Endodermal cell (in vitro differentiated cells): ENCODE data around the gene HNRNPUL1. TPM values are rescaled to one million over a fixed set of nuclear protein-coding genes. Genes with fewer than 3 reads are reported as not detected.

ENCODE experiments used
- DNase-seq: peaks from one replicate; pipeline ENCODE4 v3.0.0-alpha.2; 2017
- H3K27ac ChIP-seq: 2 replicates; pipeline ENCODE4 v1.5.1; 2013; ENCODE audit warnings: mild to moderate bottlenecking, low read depth, low read length, moderate library complexity
- H3K27me3 ChIP-seq: 2 replicates; pipeline ENCODE4 v1.6.1; 2013; ENCODE audit warnings: mild to moderate bottlenecking, low read length, moderate library complexity; ENCODE audit not compliant: insufficient read depth, control insufficient read depth, poor library complexity, severe bottlenecking
- H3K36me3 ChIP-seq: 2 replicates; pipeline ENCODE4 v1.7.0; 2013; ENCODE audit warnings: mild to moderate bottlenecking, low read length, moderate library complexity; ENCODE audit not compliant: control insufficient read depth, insufficient read depth
- H3K4me1 ChIP-seq: one replicate; pipeline ENCODE4 v1.7.0; 2013; ENCODE audit warnings: low read length; ENCODE audit not compliant: control insufficient read depth, insufficient read depth
- H3K4me3 ChIP-seq: 2 replicates; pipeline ENCODE4 v1.5.1; 2013; ENCODE audit warnings: mild to moderate bottlenecking, low read length, moderate library complexity
- H3K9ac ChIP-seq: 2 replicates; pipeline ENCODE4 v1.6.1; 2013; ENCODE audit warnings: mild to moderate bottlenecking, low read length, moderate library complexity; ENCODE audit not compliant: poor library complexity, severe bottlenecking; ENCODE audit errors: extremely low read depth
- H3K9me3 ChIP-seq: 2 replicates; pipeline ENCODE4 v1.6.1; 2013; ENCODE audit warnings: mild to moderate bottlenecking, low read length, moderate library complexity; ENCODE audit not compliant: control insufficient read depth
- H3K27ac Mint-ChIP-seq: 2 replicates; pipeline ENCODE4 v1.8.0; 2020; ENCODE audit warnings: mixed read lengths
- H3K27me3 Mint-ChIP-seq: 2 replicates; pipeline ENCODE4 v1.8.0; 2021; ENCODE audit warnings: mild to moderate bottlenecking, mixed read lengths; ENCODE audit not compliant: insufficient read depth
- H3K36me3 Mint-ChIP-seq: 2 replicates; pipeline ENCODE4 v1.8.0; 2020; ENCODE audit warnings: low read depth, mixed read lengths
- H3K4me1 Mint-ChIP-seq: 2 replicates; pipeline ENCODE4 v1.8.0; 2020; ENCODE audit warnings: mixed read lengths
- H3K4me3 Mint-ChIP-seq: 2 replicates; pipeline ENCODE4 v1.8.0; 2020; ENCODE audit warnings: mild to moderate bottlenecking, moderate library complexity, mixed read lengths
- H3K9me3 Mint-ChIP-seq: 2 replicates; pipeline ENCODE4 v1.8.0; 2020; ENCODE audit warnings: mild to moderate bottlenecking, mixed read lengths
- WGBS, 2 experiments: methylation state at CpG; one replicate each; pipeline versions ENCODE4 v1.1.5 to v1.1.7; 2013; ENCODE audit warnings: missing lambda C conversion rate in 2 of 2, mixed read lengths in 1 of 2; ENCODE audit not compliant: insufficient coverage in 1 of 2, insufficient read length in 1 of 2; 5-methylcytosine and 5-hydroxymethylcytosine counted together
- total RNA-seq, 2 donors: library from RNA; stranded (reverse); fragmentation: NEBNext Ultra II Directional in 1 of 2; extraction: Animal tissue kit (Norgen Biotek cat#: 25700) in 1 of 2; gene quantifications; 2 replicates in 1 of 2; 3 replicates in 1 of 2; pipeline ENCODE4 v1.2.1, GENCODE V29; 2021
- TF ChIP-seq, protein P1 (sequence below): fragments of 200-600 bp; sonication (generic); conservative IDR thresholded peaks from 2 replicates; pipeline ENCODE4 v1.5.0; 2021; ENCODE audit warnings: antibody characterized with exemption, mild to moderate bottlenecking

Gene HNRNPUL1
- total RNA-seq, 2 donors from 2014 or later = 211 to 225 TPM

DNA sequence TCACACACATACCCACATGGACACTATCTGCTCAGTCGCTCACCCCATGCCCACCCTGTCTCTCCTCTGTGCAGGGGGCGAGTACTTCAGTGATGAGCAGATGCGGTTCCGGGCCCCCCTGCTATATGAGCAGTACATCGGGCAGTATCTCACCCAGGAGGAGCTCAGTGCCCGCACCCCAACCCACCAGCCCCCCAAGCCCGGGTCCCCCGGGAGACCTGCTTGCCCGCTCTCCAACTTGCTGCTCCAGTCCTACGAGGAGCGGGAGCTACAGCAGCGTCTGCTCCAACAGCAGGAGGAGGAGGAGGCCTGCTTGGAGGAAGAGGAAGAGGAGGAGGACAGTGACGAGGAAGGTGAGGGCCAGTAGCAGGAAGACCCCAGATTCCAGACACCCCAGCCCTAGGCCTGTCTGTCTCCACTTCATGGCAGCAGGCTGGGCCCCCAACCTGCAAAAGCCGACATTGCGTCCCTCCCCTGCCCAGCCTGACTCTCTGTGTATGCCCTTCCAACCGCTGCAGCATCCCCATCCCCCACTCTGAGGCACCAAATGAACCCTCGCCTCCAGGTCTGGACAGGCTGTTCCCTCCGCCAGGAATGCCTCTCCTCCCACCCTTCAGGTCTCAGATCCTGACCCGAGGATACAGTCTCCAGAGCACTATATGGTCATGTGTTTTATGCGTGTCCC, 55.5 kb downstream of the HNRNPUL1 start:
- no peak overlapping the region for H3K4me3 Mint-ChIP-seq
- Histone ChIP-seq H3K36me3 (peaks cover 65% of the 10 kb centered on the region), H3K27me3 (no peaks in the 10 kb centered on the region), H3K9me3 (no peaks in the 10 kb centered on the region), H3K4me3 (no peak overlapping the region), H3K4me1 (peaks cover 10% of the 10 kb centered on the region), H3K9ac (no peak overlapping the region), H3K27ac (no peak overlapping the region)
- TF ChIP-seq, protein P1, sequence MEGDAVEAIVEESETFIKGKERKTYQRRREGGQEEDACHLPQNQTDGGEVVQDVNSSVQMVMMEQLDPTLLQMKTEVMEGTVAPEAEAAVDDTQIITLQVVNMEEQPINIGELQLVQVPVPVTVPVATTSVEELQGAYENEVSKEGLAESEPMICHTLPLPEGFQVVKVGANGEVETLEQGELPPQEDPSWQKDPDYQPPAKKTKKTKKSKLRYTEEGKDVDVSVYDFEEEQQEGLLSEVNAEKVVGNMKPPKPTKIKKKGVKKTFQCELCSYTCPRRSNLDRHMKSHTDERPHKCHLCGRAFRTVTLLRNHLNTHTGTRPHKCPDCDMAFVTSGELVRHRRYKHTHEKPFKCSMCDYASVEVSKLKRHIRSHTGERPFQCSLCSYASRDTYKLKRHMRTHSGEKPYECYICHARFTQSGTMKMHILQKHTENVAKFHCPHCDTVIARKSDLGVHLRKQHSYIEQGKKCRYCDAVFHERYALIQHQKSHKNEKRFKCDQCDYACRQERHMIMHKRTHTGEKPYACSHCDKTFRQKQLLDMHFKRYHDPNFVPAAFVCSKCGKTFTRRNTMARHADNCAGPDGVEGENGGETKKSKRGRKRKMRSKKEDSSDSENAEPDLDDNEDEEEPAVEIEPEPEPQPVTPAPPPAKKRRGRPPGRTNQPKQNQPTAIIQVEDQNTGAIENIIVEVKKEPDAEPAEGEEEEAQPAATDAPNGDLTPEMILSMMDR = no peak
- 83 to 91% methylated on average over 7 to 20 of the region's 20 CpGs for WGBS, 2 experiments
- H3K27me3 Mint-ChIP-seq = no peaks in the 10 kb centered on the region
- H3K4me1 Mint-ChIP-seq = peaks cover 27% of the 10 kb centered on the region
- peak overlapping the region; percentile 13 for H3K27ac Mint-ChIP-seq
- H3K9me3 Mint-ChIP-seq = peaks cover 4% of the 10 kb centered on the region
- DNase-seq = peak; percentile 52
- peaks cover 55% of the 10 kb centered on the region for H3K36me3 Mint-ChIP-seq

GRCh38 chr19:41320185-41320518, 56.0 kb downstream of the HNRNPUL1 start:
- TF ChIP-seq, protein P1 = no peak
- peak overlapping the region; percentile 13 for H3K27ac Mint-ChIP-seq
- H3K36me3 Mint-ChIP-seq = peaks cover 54% of the 10 kb centered on the region

DNA sequence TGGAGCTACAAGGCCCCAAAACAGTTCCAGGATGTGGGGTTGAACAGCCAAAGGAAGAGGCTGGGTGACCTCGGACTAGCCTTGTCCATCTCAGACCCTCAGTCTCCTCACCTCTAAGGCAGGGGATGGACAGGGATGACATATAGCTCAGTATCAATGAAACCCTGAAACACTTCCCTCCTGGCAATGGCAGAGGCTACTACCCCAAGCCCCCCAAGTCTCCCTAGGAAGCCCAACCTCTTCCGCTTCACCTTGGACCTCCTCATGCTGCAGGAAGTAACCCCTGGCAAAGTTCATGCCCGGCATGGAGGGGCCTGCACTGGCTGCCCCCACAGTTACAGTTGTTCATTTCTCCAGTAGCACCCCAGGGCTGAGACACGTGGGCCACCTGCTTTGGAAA, 56.4 kb downstream of the HNRNPUL1 start:
- peaks cover 54% of the 10 kb centered on the region for H3K36me3 Mint-ChIP-seq
- Histone ChIP-seq H3K27me3 (no peaks in the 10 kb centered on the region), H3K36me3 (peaks cover 60% of the 10 kb centered on the region), H3K9ac (no peak overlapping the region), H3K9me3 (no peaks in the 10 kb centered on the region), H3K4me3 (no peak overlapping the region), H3K27ac (no peak overlapping the region), H3K4me1 (peaks cover 10% of the 10 kb centered on the region)
- no peak overlapping the region for H3K27ac Mint-ChIP-seq
- TF ChIP-seq, protein P1 = no peak
- H3K27me3 Mint-ChIP-seq = no peaks in the 10 kb centered on the region
- no peak overlapping the region for H3K4me3 Mint-ChIP-seq
- peaks cover 33% of the 10 kb centered on the region for H3K4me1 Mint-ChIP-seq
- WGBS, 2 experiments = 88 to 100% methylated on average over 1 to 4 of the region's 4 CpGs
- DNase-seq = no peak
- H3K9me3 Mint-ChIP-seq = peaks cover 4% of the 10 kb centered on the region

More at GRCh38 chr19:41320185-41320518, 56.0 kb downstream of the HNRNPUL1 start:
- no peaks in the 10 kb centered on the region for H3K27me3 ChIP-seq
- H3K9ac ChIP-seq = no peak overlapping the region
- no peak for DNase-seq
- peaks cover 10% of the 10 kb centered on the region for H3K4me1 ChIP-seq
- H3K9me3 Mint-ChIP-seq = peaks cover 4% of the 10 kb centered on the region
- 88 to 93% methylated on average over 5 to 11 of the region's 11 CpGs for WGBS, 2 experiments
- H3K27ac ChIP-seq = no peak overlapping the region
- H3K4me3 ChIP-seq = no peak overlapping the region
- H3K9me3 ChIP-seq = no peaks in the 10 kb centered on the region
- H3K36me3 ChIP-seq = peaks cover 64% of the 10 kb centered on the region
- no peaks in the 10 kb centered on the region for H3K27me3 Mint-ChIP-seq
- no peak overlapping the region for H3K4me3 Mint-ChIP-seq
- peaks cover 29% of the 10 kb centered on the region for H3K4me1 Mint-ChIP-seq
